ENCODE measurements around the gene ABCB6. TPM values are rescaled to one million over a fixed set of nuclear protein-coding genes. Genes with fewer than 3 reads are reported as not detected.

The ABCB6 gene
- total and polyA plus RNA-seq, 2 donors (not counting 1 experiment from before 2014, with no cell fraction given): 12.5 to 49.5 TPM

- Histone ChIP-seq H3K27ac (ENCODE audit: insufficient read depth, low read length) (no peak overlapping the region), H3K9ac (ENCODE audit: insufficient read depth, low read length) (no peak overlapping the region), H3K9me3 (ENCODE audit: control insufficient read depth, insufficient read depth, low read depth, low read length) (no peaks in the 10 kb centered on the region), H3K27me3 (ENCODE audit: control insufficient read depth, insufficient read depth, low read length) (no peaks in the 10 kb centered on the region), H3K4me1 (ENCODE audit: control insufficient read depth, extremely low read depth, insufficient read depth, low read length) (peaks cover 4% of the 10 kb centered on the region), H4K20me1 (ENCODE audit: control insufficient read depth, extremely low read depth, insufficient read depth, low read length) (no peaks in the 10 kb centered on the region), H3K4me3 (replicated peaks in 1 of 4; ENCODE audit: control extremely low read depth in 1 of 4, insufficient read depth in 1 of 4, low read depth in 3 of 4, low read length in 4 of 4) (no peak overlapping the region), H3K79me2 (ENCODE audit: control insufficient read depth, insufficient read depth, low read length) (no peaks in the 10 kb centered on the region), H3K36me3 (ENCODE audit: control insufficient read depth, insufficient read depth, low read length) (no peaks in the 10 kb centered on the region), H3K4me2 (ENCODE audit: extremely low read depth, insufficient read depth, low read length) (no peak overlapping the region), H2AFZ (ENCODE audit: low read length) (no peak overlapping the region)
- no peak for DNase-seq (ENCODE audit: low read depth in 2 of 2)
- no peak for TF ChIP-seq CTCF (conservative IDR thresholded peaks at IDR 0.05 in 1 of 2, IDR thresholded peaks at IDR 0.05 in 1 of 2; ENCODE audit: low read depth in 1 of 2, low read length in 2 of 2)
- no peak for TF ChIP-seq EZH2 (IDR thresholded peaks at IDR 0.05; ENCODE audit: low read length, missing control alignments)
These were observed 55.6 kb downstream of the ABCB6 start for GRCh38 chr2:219163156-219163555.

GRCh38 chr2:219161097-219161496 is 57.7 kb downstream of the ABCB6 start:
- Histone ChIP-seq H3K79me2 (ENCODE audit: control insufficient read depth, insufficient read depth, low read length) (no peaks in the 10 kb centered on the region), H3K9me3 (ENCODE audit: control insufficient read depth, insufficient read depth, low read depth, low read length) (no peaks in the 10 kb centered on the region), H3K36me3 (ENCODE audit: control insufficient read depth, insufficient read depth, low read length) (no peaks in the 10 kb centered on the region), H3K27me3 (ENCODE audit: control insufficient read depth, insufficient read depth, low read length) (no peaks in the 10 kb centered on the region), H3K4me1 (ENCODE audit: control insufficient read depth, extremely low read depth, insufficient read depth, low read length) (peaks cover 4% of the 10 kb centered on the region), H2AFZ (ENCODE audit: low read length) (no peak overlapping the region), H3K4me3 (replicated peaks in 1 of 4; ENCODE audit: control extremely low read depth in 1 of 4, insufficient read depth in 1 of 4, low read depth in 3 of 4, low read length in 4 of 4) (peak overlapping the region; percentile 54 to 79 (median 64)), H3K27ac (ENCODE audit: insufficient read depth, low read length) (peak overlapping the region; percentile 71), H3K9ac (ENCODE audit: insufficient read depth, low read length) (peak overlapping the region; percentile 83), H4K20me1 (ENCODE audit: control insufficient read depth, extremely low read depth, insufficient read depth, low read length) (no peaks in the 10 kb centered on the region), H3K4me2 (ENCODE audit: extremely low read depth, insufficient read depth, low read length) (peak overlapping the region; percentile 72)
- TF ChIP-seq CTCF (conservative IDR thresholded peaks at IDR 0.05 in 1 of 2, IDR thresholded peaks at IDR 0.05 in 1 of 2; ENCODE audit: low read depth in 1 of 2, low read length in 2 of 2) (no peak), EZH2 (IDR thresholded peaks at IDR 0.05; ENCODE audit: low read length, missing control alignments) (no peak)
- DNase-seq (ENCODE audit: low read depth in 2 of 2): no peak

GRCh38 chr2:219160186-219161017 is 58.4 kb downstream of the ABCB6 start, which contains the start of gene NHEJ1:
Gene NHEJ1, minus strand, starts transcription at chr2:219160815. Its CDS starts 2,453 bp downstream, at chr2:219158362.
- peak within 1 kb of the TSS; percentile 83 for H3K9ac ChIP-seq (ENCODE audit: insufficient read depth, low read length)
- TF ChIP-seq EZH2 (IDR thresholded peaks at IDR 0.05; ENCODE audit: low read length, missing control alignments): no peak
- peak; percentile 94 to 95 for TF ChIP-seq CTCF (conservative IDR thresholded peaks at IDR 0.05 in 1 of 2, IDR thresholded peaks at IDR 0.05 in 1 of 2; ENCODE audit: low read depth in 1 of 2, low read length in 2 of 2)
- H3K9me3 ChIP-seq (ENCODE audit: control insufficient read depth, insufficient read depth, low read depth, low read length): no peaks in the 10 kb centered on the region
- no peaks in the 10 kb centered on the region for H3K36me3 ChIP-seq (ENCODE audit: control insufficient read depth, insufficient read depth, low read length)
- peaks cover 4% of the 10 kb centered on the region for H3K4me1 ChIP-seq (ENCODE audit: control insufficient read depth, extremely low read depth, insufficient read depth, low read length)
- no peaks in the 10 kb centered on the region for H3K79me2 ChIP-seq (ENCODE audit: control insufficient read depth, insufficient read depth, low read length)
- peak within 1 kb of the TSS; percentile 93 for H3K4me2 ChIP-seq (ENCODE audit: extremely low read depth, insufficient read depth, low read length)
- H3K27me3 ChIP-seq (ENCODE audit: control insufficient read depth, insufficient read depth, low read length): no peaks in the 10 kb centered on the region
- H2AFZ ChIP-seq (ENCODE audit: low read length): peak within 1 kb of the TSS; percentile 96
- no peaks in the 10 kb centered on the region for H4K20me1 ChIP-seq (ENCODE audit: control insufficient read depth, extremely low read depth, insufficient read depth, low read length)
- H3K4me3 ChIP-seq (replicated peaks in 1 of 4; ENCODE audit: control extremely low read depth in 1 of 4, insufficient read depth in 1 of 4, low read depth in 3 of 4, low read length in 4 of 4): peak within 1 kb of the TSS; percentile 54 to 79 (median 64)
- DNase-seq (ENCODE audit: low read depth in 2 of 2): peak; percentile 90 to 95
- peak within 1 kb of the TSS; percentile 71 for H3K27ac ChIP-seq (ENCODE audit: insufficient read depth, low read length)

Data from fibroblast of lung (primary cell).